Osteoblast (primary cell): ENCODE measurements around the gene TALDO1. TPM values are rescaled to one million over a fixed set of nuclear protein-coding genes. Genes with fewer than 3 reads are reported as not detected.

Experiments
- DNase-seq: peaks from one replicate; pipeline ENCODE4 v3.0.0; 2011; ENCODE audit warnings: low spot score, mixed read lengths; ENCODE audit not compliant: insufficient read length; ENCODE audit errors: missing footprints
- H2AFZ ChIP-seq: 2 replicates; pipeline ENCODE4 v1.6.0; 2011; ENCODE audit warnings: mild to moderate bottlenecking, low read length
- H3K27ac ChIP-seq: 2 replicates; pipeline ENCODE4 v1.5.1; 2011; ENCODE audit warnings: mild to moderate bottlenecking, low read depth, low read length, moderate library complexity
- H3K27me3 ChIP-seq: 2 replicates; pipeline ENCODE4 v1.6.0; 2012; ENCODE audit warnings: mild to moderate bottlenecking, control low read depth, inconsistent platforms, low read length, moderate library complexity; ENCODE audit not compliant: insufficient read depth
- H3K36me3 ChIP-seq: 2 replicates; pipeline ENCODE4 v1.5.1; 2011; ENCODE audit warnings: mild to moderate bottlenecking, low read length, control low read depth, moderate library complexity; ENCODE audit not compliant: insufficient read depth
- H3K4me1 ChIP-seq: 2 replicates; pipeline ENCODE4 v1.5.1; 2011; ENCODE audit warnings: mild to moderate bottlenecking, low read length, control low read depth, moderate library complexity; ENCODE audit not compliant: insufficient read depth
- H3K4me2 ChIP-seq: 2 replicates; pipeline ENCODE4 v1.6.0; 2011; ENCODE audit warnings: mild to moderate bottlenecking, low read length; ENCODE audit not compliant: insufficient read depth
- H3K4me3 ChIP-seq: fragments of 200-600 bp; sonication (generic); 3 replicates; pipeline ENCODE4 v1.5.1; 2012; ENCODE audit warnings: mild to moderate bottlenecking, low read length, inconsistent platforms; ENCODE audit not compliant: insufficient read depth
- H3K79me2 ChIP-seq: 2 replicates; pipeline ENCODE4 v1.6.0; 2012; ENCODE audit warnings: mild to moderate bottlenecking, low read length, control low read depth, inconsistent platforms; ENCODE audit not compliant: insufficient read depth
- H3K9me3 ChIP-seq: 2 replicates; pipeline ENCODE4 v1.5.1; 2011; ENCODE audit warnings: low read depth, low read length, control low read depth
- H4K20me1 ChIP-seq: 2 replicates; pipeline ENCODE4 v1.6.0; 2012; ENCODE audit warnings: mild to moderate bottlenecking, low read length, control low read depth; ENCODE audit not compliant: insufficient read depth
- total RNA-seq: library from RNA; depleted of rRNA; stranded (reverse); fragments of >200 nt; gene quantifications from 2 replicates; pipeline ENCODE4 v1.2.3, GENCODE V29; 2012
- TF ChIP-seq, protein P1 (sequence below): IDR thresholded peaks from 2 replicates; pipeline ENCODE4 v1.5.1; 2011; ENCODE audit warnings: mild to moderate bottlenecking, low read depth, low read length, moderate library complexity; ENCODE audit errors: extremely low read depth

TALDO1 gene
- total RNA-seq, 1 donor: 204 TPM

DNA sequence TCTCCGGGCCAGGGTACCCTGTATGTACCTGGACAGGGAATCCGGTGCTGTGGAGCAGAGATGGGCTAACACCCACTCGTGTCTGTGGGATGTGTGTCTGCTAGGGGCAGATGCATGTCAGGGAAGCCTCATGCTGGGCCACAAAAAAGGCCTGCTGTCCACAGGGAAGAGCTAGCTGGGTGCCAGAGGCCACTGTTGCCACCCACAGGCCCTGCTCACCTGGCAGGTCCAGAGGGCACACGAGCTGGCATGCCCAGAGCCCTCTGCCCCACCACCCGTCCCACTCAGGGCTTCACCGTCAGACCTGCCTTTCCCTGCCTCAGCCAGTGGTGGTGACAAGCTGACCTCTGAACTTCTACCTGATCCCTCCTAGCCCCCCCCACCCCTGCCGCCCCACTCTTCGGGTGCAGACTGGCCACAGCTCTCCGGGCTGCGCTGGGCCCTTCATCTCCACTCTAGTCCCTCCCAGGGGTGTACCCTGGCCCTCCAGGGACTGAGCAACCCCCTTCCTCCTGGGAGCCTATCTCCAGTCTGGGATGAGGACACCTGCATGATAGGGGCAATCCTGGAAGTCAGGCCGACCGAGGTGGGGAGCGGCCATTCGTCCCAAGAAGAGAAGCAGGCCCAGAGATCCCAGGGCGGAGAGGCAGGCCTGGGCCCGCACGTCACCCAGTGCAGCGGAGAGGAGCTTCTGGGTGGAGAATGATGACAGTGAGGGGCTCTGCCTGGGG, 49.5 kb downstream of the TALDO1 start:
- DNase-seq: no peak
- H3K27me3 ChIP-seq: no peaks in the 10 kb centered on the region
- peak overlapping the region; percentile 65 for H3K27ac ChIP-seq
- peak overlapping the region; percentile 86 for H3K4me2 ChIP-seq
- H3K4me3 ChIP-seq: peak overlapping the region; percentile 87
- peak overlapping the region; percentile 85 for H2AFZ ChIP-seq
- TF ChIP-seq, protein P1, sequence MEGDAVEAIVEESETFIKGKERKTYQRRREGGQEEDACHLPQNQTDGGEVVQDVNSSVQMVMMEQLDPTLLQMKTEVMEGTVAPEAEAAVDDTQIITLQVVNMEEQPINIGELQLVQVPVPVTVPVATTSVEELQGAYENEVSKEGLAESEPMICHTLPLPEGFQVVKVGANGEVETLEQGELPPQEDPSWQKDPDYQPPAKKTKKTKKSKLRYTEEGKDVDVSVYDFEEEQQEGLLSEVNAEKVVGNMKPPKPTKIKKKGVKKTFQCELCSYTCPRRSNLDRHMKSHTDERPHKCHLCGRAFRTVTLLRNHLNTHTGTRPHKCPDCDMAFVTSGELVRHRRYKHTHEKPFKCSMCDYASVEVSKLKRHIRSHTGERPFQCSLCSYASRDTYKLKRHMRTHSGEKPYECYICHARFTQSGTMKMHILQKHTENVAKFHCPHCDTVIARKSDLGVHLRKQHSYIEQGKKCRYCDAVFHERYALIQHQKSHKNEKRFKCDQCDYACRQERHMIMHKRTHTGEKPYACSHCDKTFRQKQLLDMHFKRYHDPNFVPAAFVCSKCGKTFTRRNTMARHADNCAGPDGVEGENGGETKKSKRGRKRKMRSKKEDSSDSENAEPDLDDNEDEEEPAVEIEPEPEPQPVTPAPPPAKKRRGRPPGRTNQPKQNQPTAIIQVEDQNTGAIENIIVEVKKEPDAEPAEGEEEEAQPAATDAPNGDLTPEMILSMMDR: no peak
- H4K20me1 ChIP-seq: peaks cover 2% of the 10 kb centered on the region
- H3K79me2 ChIP-seq: peaks cover 4% of the 10 kb centered on the region
- peaks cover 17% of the 10 kb centered on the region for H3K4me1 ChIP-seq
- H3K9me3 ChIP-seq: no peaks in the 10 kb centered on the region
- H3K36me3 ChIP-seq: peaks cover 12% of the 10 kb centered on the region

DNA sequence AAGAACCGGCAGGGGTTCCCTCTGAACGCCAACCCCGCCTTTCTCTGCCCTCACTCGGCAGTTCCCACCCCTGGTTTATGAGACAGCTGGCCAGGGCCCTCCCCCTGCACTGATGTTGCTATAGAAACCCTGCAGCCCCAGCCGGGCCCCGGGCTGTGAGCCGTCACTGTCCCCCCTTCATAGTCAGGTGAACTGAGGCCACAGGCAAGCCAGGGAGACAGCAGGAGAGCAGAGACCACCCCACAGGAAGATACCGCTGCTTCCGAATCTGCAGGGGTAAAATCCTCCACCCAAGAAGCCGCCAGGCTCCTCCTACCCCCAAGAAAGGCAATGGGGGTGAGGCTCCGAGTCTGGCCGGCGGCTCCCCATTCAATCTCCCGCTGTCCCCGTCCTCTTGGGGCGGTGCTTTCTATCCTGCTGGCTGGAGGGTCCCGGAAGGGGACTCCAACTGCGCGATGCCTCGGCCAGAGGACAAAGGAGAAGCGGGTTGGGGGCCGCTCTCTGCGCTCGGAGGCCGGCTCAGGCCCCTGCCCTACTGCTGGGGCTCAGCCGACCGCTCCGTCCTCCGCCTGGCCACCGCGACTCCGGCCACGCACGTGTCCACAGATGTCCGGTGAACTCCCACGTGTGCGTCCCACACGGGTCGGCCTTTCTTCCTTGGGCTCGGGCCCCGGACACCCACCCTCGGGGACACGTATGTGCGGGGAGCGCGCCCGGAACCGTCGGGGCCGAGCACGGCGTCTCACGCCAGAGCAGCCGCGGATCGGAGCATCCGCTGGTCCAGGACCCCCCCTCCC, 50.2 kb downstream of the TALDO1 start:
- DNase-seq: peak; percentile 100
- peak overlapping the region; percentile 85 for H2AFZ ChIP-seq

DNA sequence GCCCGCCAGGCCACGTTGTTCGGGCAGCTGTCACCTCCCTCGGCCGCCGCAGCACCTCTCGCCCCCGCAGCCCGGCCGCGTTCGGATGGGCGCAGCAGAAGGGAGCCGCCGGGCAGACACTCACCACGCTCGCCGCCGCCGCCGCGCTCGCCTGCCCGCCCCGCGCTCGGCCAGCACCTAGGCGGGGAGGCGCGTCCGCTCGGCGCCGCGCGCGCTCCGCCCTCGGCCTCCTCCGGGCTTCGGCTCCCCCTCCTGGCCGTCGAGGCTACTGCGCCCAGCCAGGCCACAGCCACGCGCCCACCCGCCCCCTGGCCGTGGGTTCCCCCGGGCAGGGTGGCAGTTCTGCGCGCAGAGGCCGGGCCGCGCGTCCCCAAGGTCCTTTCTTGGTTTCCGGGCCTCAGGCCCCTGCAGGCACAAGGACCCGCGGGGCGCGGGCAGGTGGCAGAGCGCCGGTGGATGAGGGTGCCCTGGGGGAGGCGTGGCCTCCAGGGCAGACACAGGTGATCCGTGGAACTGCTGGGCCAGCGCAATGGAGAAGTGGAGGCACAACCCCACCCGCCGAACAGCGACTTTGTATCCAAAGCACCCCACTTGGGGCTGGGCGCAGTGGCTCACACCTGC, 50.9 kb downstream of the TALDO1 start, which contains the start of gene SLC25A22:
SLC25A22 (minus strand) TSS at position 189 of the 621 bp plus-strand sequence. CDS start 3,275 bp downstream, outside the sequence.
- Histone ChIP-seq H2AFZ (peak within 1 kb of the TSS; percentile 85), H3K4me1 (peaks cover 17% of the 10 kb centered on the region), H3K27me3 (no peaks in the 10 kb centered on the region), H3K4me3 (peak within 1 kb of the TSS; percentile 87), H3K36me3 (peaks cover 23% of the 10 kb centered on the region), H3K79me2 (peaks cover 7% of the 10 kb centered on the region), H4K20me1 (peaks cover 2% of the 10 kb centered on the region), H3K27ac (peak within 1 kb of the TSS; percentile 65), H3K4me2 (peak within 1 kb of the TSS; percentile 86), H3K9me3 (no peaks in the 10 kb centered on the region)
- TF ChIP-seq, protein P1: peak; percentile 46
- peak; percentile 100 for DNase-seq

More for the DNA sequence above, 50.2 kb downstream of the TALDO1 start:
- no peaks in the 10 kb centered on the region for H3K27me3 ChIP-seq
- peaks cover 4% of the 10 kb centered on the region for H3K79me2 ChIP-seq
- TF ChIP-seq, protein P1: no peak
- peak overlapping the region; percentile 87 for H3K4me3 ChIP-seq
- peak overlapping the region; percentile 65 for H3K27ac ChIP-seq
- H3K9me3 ChIP-seq: no peaks in the 10 kb centered on the region
- H4K20me1 ChIP-seq: peaks cover 2% of the 10 kb centered on the region
- H3K36me3 ChIP-seq: peaks cover 20% of the 10 kb centered on the region
- H3K4me2 ChIP-seq: peak overlapping the region; percentile 86
- H3K4me1 ChIP-seq: peaks cover 17% of the 10 kb centered on the region
